Measurements from ENCODE around the gene IL25.

The IL25 gene

DNA sequence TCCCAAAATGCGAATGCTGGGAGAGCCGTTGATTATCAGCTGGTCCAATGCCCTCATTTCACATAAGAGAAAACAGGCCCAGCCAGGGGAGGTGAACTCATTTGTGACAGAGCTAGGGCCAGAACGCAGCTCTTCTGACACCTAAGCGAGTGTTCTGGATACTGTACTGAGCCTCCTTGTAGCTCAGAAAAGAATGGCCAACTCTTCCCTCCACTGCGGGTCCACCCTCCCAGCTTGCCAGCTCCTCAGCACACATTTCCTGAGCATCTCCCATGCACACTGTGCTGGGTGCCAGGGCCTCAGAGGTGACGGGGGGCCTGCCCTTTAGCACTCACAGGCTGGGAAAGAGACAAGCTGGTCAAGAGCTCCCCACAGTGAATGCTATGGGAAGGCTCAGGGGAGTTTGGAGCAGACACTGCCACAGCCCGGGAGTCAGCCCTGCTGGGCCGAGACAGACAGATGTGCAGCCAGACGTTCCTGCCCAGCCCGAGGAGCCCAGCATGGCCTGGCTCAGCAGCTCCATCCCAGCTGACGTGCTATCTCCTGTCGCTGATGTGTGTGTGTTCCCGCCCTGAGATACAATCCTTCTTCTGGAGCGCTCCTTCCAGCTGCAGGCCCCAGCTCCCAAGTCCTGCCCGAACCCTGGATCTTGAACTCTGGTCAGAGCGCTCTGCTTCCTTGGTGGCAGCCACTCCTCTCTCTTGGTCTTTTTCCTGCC, 7.7 kb downstream of the IL25 start:
- peak; percentile 35 for ATAC-seq
- TF ChIP-seq, protein P1, sequence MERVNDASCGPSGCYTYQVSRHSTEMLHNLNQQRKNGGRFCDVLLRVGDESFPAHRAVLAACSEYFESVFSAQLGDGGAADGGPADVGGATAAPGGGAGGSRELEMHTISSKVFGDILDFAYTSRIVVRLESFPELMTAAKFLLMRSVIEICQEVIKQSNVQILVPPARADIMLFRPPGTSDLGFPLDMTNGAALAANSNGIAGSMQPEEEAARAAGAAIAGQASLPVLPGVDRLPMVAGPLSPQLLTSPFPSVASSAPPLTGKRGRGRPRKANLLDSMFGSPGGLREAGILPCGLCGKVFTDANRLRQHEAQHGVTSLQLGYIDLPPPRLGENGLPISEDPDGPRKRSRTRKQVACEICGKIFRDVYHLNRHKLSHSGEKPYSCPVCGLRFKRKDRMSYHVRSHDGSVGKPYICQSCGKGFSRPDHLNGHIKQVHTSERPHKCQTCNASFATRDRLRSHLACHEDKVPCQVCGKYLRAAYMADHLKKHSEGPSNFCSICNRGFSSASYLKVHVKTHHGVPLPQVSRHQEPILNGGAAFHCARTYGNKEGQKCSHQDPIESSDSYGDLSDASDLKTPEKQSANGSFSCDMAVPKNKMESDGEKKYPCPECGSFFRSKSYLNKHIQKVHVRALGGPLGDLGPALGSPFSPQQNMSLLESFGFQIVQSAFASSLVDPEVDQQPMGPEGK (CRISPR knock-in tag; IDR thresholded peaks at IDR 0.05; ENCODE audit: borderline replicate concordance): no peak
- TF ChIP-seq ARNTL (CRISPR knock-in tag; IDR thresholded peaks at IDR 0.05; ENCODE audit: borderline replicate concordance, low read depth) (no peak), ZC3H10 (CRISPR knock-in tag; IDR thresholded peaks at IDR 0.05) (no peak), ZNF8 (CRISPR knock-in tag; IDR thresholded peaks at IDR 0.05) (no peak), ISL1 (CRISPR knock-in tag; IDR thresholded peaks at IDR 0.05) (no peak), TOX (CRISPR knock-in tag; IDR thresholded peaks at IDR 0.05; ENCODE audit: borderline replicate concordance) (no peak), ESRRG (CRISPR knock-in tag; IDR thresholded peaks at IDR 0.05) (no peak), TCF4 (CRISPR knock-in tag; IDR thresholded peaks at IDR 0.05; ENCODE audit: borderline replicate concordance) (no peak), ZFP30 (CRISPR knock-in tag; IDR thresholded peaks at IDR 0.05) (no peak), BACH2 (CRISPR knock-in tag; IDR thresholded peaks at IDR 0.05; ENCODE audit: borderline replicate concordance) (no peak), ZNF70 (CRISPR knock-in tag; IDR thresholded peaks at IDR 0.05) (no peak), CSDC2 (CRISPR knock-in tag; IDR thresholded peaks at IDR 0.05) (no peak), OSR1 (CRISPR knock-in tag; IDR thresholded peaks at IDR 0.05) (no peak), SNAI2 (CRISPR knock-in tag; IDR thresholded peaks at IDR 0.05) (no peak), ZNF565 (CRISPR knock-in tag; conservative IDR thresholded peaks at IDR 0.05; ENCODE audit: low read depth) (no peak)
- TF ChIP-seq, protein P2, sequence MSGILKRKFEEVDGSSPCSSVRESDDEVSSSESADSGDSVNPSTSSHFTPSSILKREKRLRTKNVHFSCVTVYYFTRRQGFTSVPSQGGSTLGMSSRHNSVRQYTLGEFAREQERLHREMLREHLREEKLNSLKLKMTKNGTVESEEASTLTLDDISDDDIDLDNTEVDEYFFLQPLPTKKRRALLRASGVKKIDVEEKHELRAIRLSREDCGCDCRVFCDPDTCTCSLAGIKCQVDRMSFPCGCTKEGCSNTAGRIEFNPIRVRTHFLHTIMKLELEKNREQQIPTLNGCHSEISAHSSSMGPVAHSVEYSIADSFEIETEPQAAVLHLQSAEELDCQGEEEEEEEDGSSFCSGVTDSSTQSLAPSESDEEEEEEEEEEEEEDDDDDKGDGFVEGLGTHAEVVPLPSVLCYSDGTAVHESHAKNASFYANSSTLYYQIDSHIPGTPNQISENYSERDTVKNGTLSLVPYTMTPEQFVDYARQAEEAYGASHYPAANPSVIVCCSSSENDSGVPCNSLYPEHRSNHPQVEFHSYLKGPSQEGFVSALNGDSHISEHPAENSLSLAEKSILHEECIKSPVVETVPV (CRISPR knock-in tag; IDR thresholded peaks at IDR 0.05): no peak
- TF ChIP-seq, protein P3, sequence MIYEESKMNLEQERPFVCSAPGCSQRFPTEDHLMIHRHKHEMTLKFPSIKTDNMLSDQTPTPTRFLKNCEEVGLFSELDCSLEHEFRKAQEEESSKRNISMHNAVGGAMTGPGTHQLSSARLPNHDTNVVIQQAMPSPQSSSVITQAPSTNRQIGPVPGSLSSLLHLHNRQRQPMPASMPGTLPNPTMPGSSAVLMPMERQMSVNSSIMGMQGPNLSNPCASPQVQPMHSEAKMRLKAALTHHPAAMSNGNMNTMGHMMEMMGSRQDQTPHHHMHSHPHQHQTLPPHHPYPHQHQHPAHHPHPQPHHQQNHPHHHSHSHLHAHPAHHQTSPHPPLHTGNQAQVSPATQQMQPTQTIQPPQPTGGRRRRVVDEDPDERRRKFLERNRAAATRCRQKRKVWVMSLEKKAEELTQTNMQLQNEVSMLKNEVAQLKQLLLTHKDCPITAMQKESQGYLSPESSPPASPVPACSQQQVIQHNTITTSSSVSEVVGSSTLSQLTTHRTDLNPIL (CRISPR knock-in tag; IDR thresholded peaks at IDR 0.05; ENCODE audit: low read depth): no peak
- TF ChIP-seq, protein P4, sequence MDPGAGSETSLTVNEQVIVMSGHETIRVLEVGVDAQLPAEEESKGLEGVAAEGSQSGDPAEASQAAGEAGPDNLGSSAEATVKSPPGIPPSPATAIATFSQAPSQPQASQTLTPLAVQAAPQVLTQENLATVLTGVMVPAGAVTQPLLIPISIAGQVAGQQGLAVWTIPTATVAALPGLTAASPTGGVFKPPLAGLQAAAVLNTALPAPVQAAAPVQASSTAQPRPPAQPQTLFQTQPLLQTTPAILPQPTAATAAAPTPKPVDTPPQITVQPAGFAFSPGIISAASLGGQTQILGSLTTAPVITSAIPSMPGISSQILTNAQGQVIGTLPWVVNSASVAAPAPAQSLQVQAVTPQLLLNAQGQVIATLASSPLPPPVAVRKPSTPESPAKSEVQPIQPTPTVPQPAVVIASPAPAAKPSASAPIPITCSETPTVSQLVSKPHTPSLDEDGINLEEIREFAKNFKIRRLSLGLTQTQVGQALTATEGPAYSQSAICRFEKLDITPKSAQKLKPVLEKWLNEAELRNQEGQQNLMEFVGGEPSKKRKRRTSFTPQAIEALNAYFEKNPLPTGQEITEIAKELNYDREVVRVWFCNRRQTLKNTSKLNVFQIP (CRISPR knock-in tag; IDR thresholded peaks at IDR 0.05; ENCODE audit: borderline replicate concordance, low read depth): no peak
- TF ChIP-seq, protein P5, sequence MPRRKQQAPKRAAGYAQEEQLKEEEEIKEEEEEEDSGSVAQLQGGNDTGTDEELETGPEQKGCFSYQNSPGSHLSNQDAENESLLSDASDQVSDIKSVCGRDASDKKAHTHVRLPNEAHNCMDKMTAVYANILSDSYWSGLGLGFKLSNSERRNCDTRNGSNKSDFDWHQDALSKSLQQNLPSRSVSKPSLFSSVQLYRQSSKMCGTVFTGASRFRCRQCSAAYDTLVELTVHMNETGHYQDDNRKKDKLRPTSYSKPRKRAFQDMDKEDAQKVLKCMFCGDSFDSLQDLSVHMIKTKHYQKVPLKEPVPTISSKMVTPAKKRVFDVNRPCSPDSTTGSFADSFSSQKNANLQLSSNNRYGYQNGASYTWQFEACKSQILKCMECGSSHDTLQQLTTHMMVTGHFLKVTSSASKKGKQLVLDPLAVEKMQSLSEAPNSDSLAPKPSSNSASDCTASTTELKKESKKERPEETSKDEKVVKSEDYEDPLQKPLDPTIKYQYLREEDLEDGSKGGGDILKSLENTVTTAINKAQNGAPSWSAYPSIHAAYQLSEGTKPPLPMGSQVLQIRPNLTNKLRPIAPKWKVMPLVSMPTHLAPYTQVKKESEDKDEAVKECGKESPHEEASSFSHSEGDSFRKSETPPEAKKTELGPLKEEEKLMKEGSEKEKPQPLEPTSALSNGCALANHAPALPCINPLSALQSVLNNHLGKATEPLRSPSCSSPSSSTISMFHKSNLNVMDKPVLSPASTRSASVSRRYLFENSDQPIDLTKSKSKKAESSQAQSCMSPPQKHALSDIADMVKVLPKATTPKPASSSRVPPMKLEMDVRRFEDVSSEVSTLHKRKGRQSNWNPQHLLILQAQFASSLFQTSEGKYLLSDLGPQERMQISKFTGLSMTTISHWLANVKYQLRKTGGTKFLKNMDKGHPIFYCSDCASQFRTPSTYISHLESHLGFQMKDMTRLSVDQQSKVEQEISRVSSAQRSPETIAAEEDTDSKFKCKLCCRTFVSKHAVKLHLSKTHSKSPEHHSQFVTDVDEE (CRISPR knock-in tag; IDR thresholded peaks at IDR 0.05): no peak

DNA sequence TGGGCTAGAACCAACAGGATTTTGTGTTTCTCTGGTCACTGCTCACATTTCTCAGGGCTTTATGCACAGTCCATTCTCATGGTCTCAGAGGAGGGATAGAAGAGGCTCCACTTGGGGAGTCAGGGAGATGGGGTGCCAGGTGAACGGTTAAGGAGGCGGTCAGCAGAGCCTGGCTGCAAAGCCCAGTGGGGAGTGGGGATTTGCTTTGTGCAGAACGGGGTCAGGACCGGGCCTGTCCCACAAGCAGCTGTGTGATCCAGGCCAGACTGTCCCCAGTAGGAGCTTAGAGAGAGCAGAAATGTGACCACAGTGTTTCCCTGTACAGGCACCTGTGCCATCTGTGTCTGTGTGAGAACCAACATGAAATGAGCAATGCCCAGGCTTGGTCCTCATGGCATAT, 8.4 kb downstream of the IL25 start:
- no peak for ATAC-seq
- TF ChIP-seq PPARA (CRISPR knock-in tag; IDR thresholded peaks at IDR 0.05; ENCODE audit: borderline replicate concordance): no peak
- no peak for TF ChIP-seq TOX (CRISPR knock-in tag; IDR thresholded peaks at IDR 0.05; ENCODE audit: borderline replicate concordance)
- no peak for TF ChIP-seq ISL1 (CRISPR knock-in tag; IDR thresholded peaks at IDR 0.05)
- no peak for TF ChIP-seq BACH2 (CRISPR knock-in tag; IDR thresholded peaks at IDR 0.05; ENCODE audit: borderline replicate concordance)
- no peak for TF ChIP-seq SNAI2 (CRISPR knock-in tag; IDR thresholded peaks at IDR 0.05)
- TF ChIP-seq CSDC2 (CRISPR knock-in tag; IDR thresholded peaks at IDR 0.05): no peak
- no peak for TF ChIP-seq ZNF565 (CRISPR knock-in tag; conservative IDR thresholded peaks at IDR 0.05; ENCODE audit: low read depth)
- TF ChIP-seq TCF4 (CRISPR knock-in tag; IDR thresholded peaks at IDR 0.05; ENCODE audit: borderline replicate concordance): no peak
- TF ChIP-seq, protein P5 (CRISPR knock-in tag; IDR thresholded peaks at IDR 0.05): no peak
- TF ChIP-seq GLIS3 (CRISPR knock-in tag; IDR thresholded peaks at IDR 0.05): no peak
- TF ChIP-seq ZC3H10 (CRISPR knock-in tag; IDR thresholded peaks at IDR 0.05): no peak
- TF ChIP-seq, protein P3 (CRISPR knock-in tag; IDR thresholded peaks at IDR 0.05; ENCODE audit: low read depth): no peak
- no peak for TF ChIP-seq ZNF70 (CRISPR knock-in tag; IDR thresholded peaks at IDR 0.05)
- no peak for TF ChIP-seq ZFP30 (CRISPR knock-in tag; IDR thresholded peaks at IDR 0.05)
- no peak for TF ChIP-seq RARB (CRISPR knock-in tag; IDR thresholded peaks at IDR 0.05)
- TF ChIP-seq, protein P1 (CRISPR knock-in tag; IDR thresholded peaks at IDR 0.05; ENCODE audit: borderline replicate concordance): no peak
